ENCODE measurements around the gene PAX6.

Gene PAX6

GRCh38 chr11:31772412-31772811 lies 38.7 kb downstream of the PAX6 start:
- TF ChIP-seq EP300 (IDR thresholded peaks at IDR 0.05; ENCODE audit: borderline replicate concordance): no peak
- TF ChIP-seq TEAD4 (IDR thresholded peaks at IDR 0.05): no peak
- no peak for TF ChIP-seq NFIC (IDR thresholded peaks at IDR 0.05)
- TF ChIP-seq ZBTB7A (IDR thresholded peaks at IDR 0.05; ENCODE audit: low read depth): no peak
- no peak for TF ChIP-seq REST (IDR thresholded peaks at IDR 0.05; ENCODE audit: low read depth)
- TF ChIP-seq TCF12 (IDR thresholded peaks at IDR 0.05; ENCODE audit: low read depth): no peak
- no peak for TF ChIP-seq YY1 (IDR thresholded peaks at IDR 0.05; ENCODE audit: low read depth)
- no peak for TF ChIP-seq EGR1 (IDR thresholded peaks at IDR 0.05)
- TF ChIP-seq MAX (IDR thresholded peaks at IDR 0.05): no peak
- TF ChIP-seq CEBPB (IDR thresholded peaks at IDR 0.05): no peak
- no peak for TF ChIP-seq CREB1 (IDR thresholded peaks at IDR 0.05; ENCODE audit: low read depth)
- no peak for TF ChIP-seq USF1 (IDR thresholded peaks at IDR 0.05)

GRCh38 chr11:31770011-31770700 lies 41.0 kb downstream of the PAX6 start:
- TF ChIP-seq REST (IDR thresholded peaks at IDR 0.05; ENCODE audit: low read depth) (no peak), EGR1 (IDR thresholded peaks at IDR 0.05) (no peak), YY1 (IDR thresholded peaks at IDR 0.05; ENCODE audit: low read depth) (no peak), TAF1 (IDR thresholded peaks at IDR 0.05; ENCODE audit: low read depth) (no peak), CEBPB (IDR thresholded peaks at IDR 0.05) (no peak), USF1 (IDR thresholded peaks at IDR 0.05) (no peak), MAX (IDR thresholded peaks at IDR 0.05) (no peak), FOXM1 (IDR thresholded peaks at IDR 0.05; ENCODE audit: borderline replicate concordance, low read depth) (no peak), EP300 (IDR thresholded peaks at IDR 0.05; ENCODE audit: borderline replicate concordance) (no peak), TCF12 (IDR thresholded peaks at IDR 0.05; ENCODE audit: low read depth) (no peak), RAD21 (IDR thresholded peaks at IDR 0.05; ENCODE audit: low read depth) (no peak), ZBTB7A (IDR thresholded peaks at IDR 0.05; ENCODE audit: low read depth) (no peak)

- TF ChIP-seq USF1 (IDR thresholded peaks at IDR 0.05) (no peak), TAF1 (IDR thresholded peaks at IDR 0.05; ENCODE audit: low read depth) (no peak), FOXM1 (IDR thresholded peaks at IDR 0.05; ENCODE audit: borderline replicate concordance, low read depth) (no peak), ZBTB7A (IDR thresholded peaks at IDR 0.05; ENCODE audit: low read depth) (no peak), EP300 (IDR thresholded peaks at IDR 0.05; ENCODE audit: borderline replicate concordance) (no peak), YY1 (IDR thresholded peaks at IDR 0.05; ENCODE audit: low read depth) (no peak), EGR1 (IDR thresholded peaks at IDR 0.05) (no peak), CEBPB (IDR thresholded peaks at IDR 0.05) (no peak), CREB1 (IDR thresholded peaks at IDR 0.05; ENCODE audit: low read depth) (no peak), MAX (IDR thresholded peaks at IDR 0.05) (no peak), RAD21 (IDR thresholded peaks at IDR 0.05; ENCODE audit: low read depth) (no peak)
Observed at GRCh38 chr11:31768749-31769640, 42.1 kb downstream of the PAX6 start.

- TF ChIP-seq YY1 (IDR thresholded peaks at IDR 0.05; ENCODE audit: low read depth): no peak
Observed at GRCh38 chr11:31767685-31768084, 43.4 kb downstream of the PAX6 start.

GRCh38 chr11:31767066-31767465 lies 44.1 kb downstream of the PAX6 start:
- TF ChIP-seq MAX (IDR thresholded peaks at IDR 0.05): no peak
- TF ChIP-seq FOXM1 (IDR thresholded peaks at IDR 0.05; ENCODE audit: borderline replicate concordance, low read depth): no peak
